CD14-positive monocyte (primary cell): Measurements from ENCODE around the gene RASSF7. TPM values are rescaled to one million over a fixed set of nuclear protein-coding genes. Genes with fewer than 3 reads are reported as not detected.

Experiments
- DNase-seq, 3 donors: peaks; one replicate each; pipeline ENCODE4 v3.0.0-alpha.2; 2011 to 2022
- H2AFZ ChIP-seq: 2 replicates; pipeline ENCODE4 v1.6.0; 2012; ENCODE audit warnings: mild to moderate bottlenecking, low read depth, low read length, inconsistent platforms; ENCODE audit not compliant: insufficient read depth, poor library complexity, severe bottlenecking
- H3K27ac ChIP-seq, 2 donors: 1 replicate in 1 of 2; 2 replicates in 1 of 2; pipeline ENCODE4 v1.5.1; 2012 to 2013; ENCODE audit warnings: low read length in 2 of 2, control low read depth in 1 of 2, inconsistent platforms in 1 of 2, low read depth in 1 of 2, mild to moderate bottlenecking in 1 of 2
- H3K27me3 ChIP-seq, 2 donors: one replicate each; pipeline versions ENCODE4 v1.6.0 to v1.6.1; 2011 to 2013; ENCODE audit warnings: low read length in 2 of 2; ENCODE audit not compliant: control insufficient read depth in 2 of 2, insufficient read depth in 2 of 2
- H3K36me3 ChIP-seq, 2 donors: replicated peaks in 1 of 2; 1 replicate in 1 of 2; 2 replicates in 1 of 2; pipeline versions ENCODE4 v1.5.1 to v1.6.1; 2012 to 2013; ENCODE audit warnings: low read length in 2 of 2, control low read depth in 1 of 2, inconsistent platforms in 1 of 2, mild to moderate bottlenecking in 1 of 2; ENCODE audit not compliant: insufficient read depth in 2 of 2, control insufficient read depth in 1 of 2
- H3K4me1 ChIP-seq, 2 donors: 1 replicate in 1 of 2; 2 replicates in 1 of 2; pipeline versions ENCODE4 v1.5.1 to v1.6.1; 2012 to 2013; ENCODE audit warnings: low read length in 2 of 2, control low read depth in 1 of 2, inconsistent platforms in 1 of 2, mild to moderate bottlenecking in 1 of 2, moderate library complexity in 1 of 2; ENCODE audit not compliant: insufficient read depth in 2 of 2, control insufficient read depth in 1 of 2
- H3K4me2 ChIP-seq: replicated peaks from 2 replicates; pipeline ENCODE3; 2012; ENCODE audit warnings: low read length, moderate library complexity, mild to moderate bottlenecking; ENCODE audit not compliant: poor library complexity, severe bottlenecking; ENCODE audit errors: extremely low read depth
- H3K4me3 ChIP-seq, 3 experiments: fragments of 200-600 bp in 1 of 3; sonication (generic) in 1 of 3; replicated peaks in 1 of 3; 1 replicate in 2 of 3; 2 replicates in 1 of 3; pipeline ENCODE4 v1.5.1; 2011 to 2013; ENCODE audit warnings: low read length in 3 of 3, mild to moderate bottlenecking in 3 of 3, control low read depth in 2 of 3, low read depth in 2 of 3, inconsistent platforms in 1 of 3, moderate library complexity in 1 of 3
- H3K79me2 ChIP-seq: 2 replicates; pipeline ENCODE4 v1.6.0; 2012; ENCODE audit warnings: mild to moderate bottlenecking, control low read depth, inconsistent platforms, low read length, moderate library complexity; ENCODE audit not compliant: insufficient read depth
- H3K9ac ChIP-seq: 2 replicates; pipeline ENCODE4 v1.6.0; 2017; ENCODE audit warnings: low read length, mild to moderate bottlenecking; ENCODE audit not compliant: insufficient read depth, poor library complexity, severe bottlenecking
- H3K9me3 ChIP-seq, 2 donors: replicated peaks in 1 of 2; 1 replicate in 1 of 2; 2 replicates in 1 of 2; pipeline versions ENCODE4 v1.5.1 to v1.6.1; 2012 to 2013; ENCODE audit warnings: low read length in 2 of 2, control low read depth in 1 of 2; ENCODE audit not compliant: control insufficient read depth in 1 of 2, insufficient read depth in 1 of 2
- H4K20me1 ChIP-seq: 2 replicates; pipeline ENCODE4 v1.6.0; 2012; ENCODE audit warnings: mild to moderate bottlenecking, low read length, control low read depth, moderate library complexity; ENCODE audit not compliant: insufficient read depth
- H3K27ac Mint-ChIP-seq, 7 donors: one replicate each; pipeline ENCODE4 v1.8.0; 2020; ENCODE audit warnings: mild to moderate bottlenecking in 7 of 7, mixed read lengths in 7 of 7, moderate library complexity in 6 of 7, inconsistent platforms in 2 of 7
- H3K27me3 Mint-ChIP-seq, 3 donors: one replicate each; pipeline ENCODE4 v1.8.0; 2021 to 2022; ENCODE audit warnings: low read depth in 3 of 3, mild to moderate bottlenecking in 3 of 3, mixed read lengths in 3 of 3, moderate library complexity in 3 of 3, inconsistent platforms in 1 of 3
- H3K36me3 Mint-ChIP-seq, 2 donors: one replicate each; pipeline ENCODE4 v1.8.0; 2020; ENCODE audit warnings: mixed read lengths in 2 of 2, inconsistent platforms in 1 of 2, mild to moderate bottlenecking in 1 of 2
- H3K4me1 Mint-ChIP-seq: one replicate; pipeline ENCODE4 v1.8.0; 2020; ENCODE audit warnings: mild to moderate bottlenecking, mixed read lengths
- H3K4me3 Mint-ChIP-seq, 2 donors: one replicate each; pipeline ENCODE4 v1.8.0; 2020; ENCODE audit warnings: mild to moderate bottlenecking in 2 of 2, mixed read lengths in 2 of 2, moderate library complexity in 1 of 2
- H3K9me3 Mint-ChIP-seq, 7 donors: one replicate each; pipeline ENCODE4 v1.8.0; 2020 to 2022; ENCODE audit warnings: mixed read lengths in 7 of 7, mild to moderate bottlenecking in 6 of 7, moderate library complexity in 6 of 7, inconsistent platforms in 2 of 7
- WGBS: methylation state at CpG from one replicate; pipeline ENCODE4 v1.1.5; 2013; ENCODE audit warnings: missing lambda C conversion rate; ENCODE audit not compliant: insufficient coverage; 5-methylcytosine and 5-hydroxymethylcytosine counted together
- intact Hi-C, 2 donors: fragments of 100-400 bp; cut with micrococcal nuclease; formaldehyde crosslinking; loops; one replicate each; pipeline versions ENCODE4 v1.15.0 to v1.15.1; 2023
- polyA plus RNA-seq, 3 donors: library from polyadenylated mRNA; depleted of rRNA in 1 of 3; unstranded in 2 of 3; stranded (reverse) in 1 of 3; fragments of 300-500 nt in 2 of 3; fragments of >200 nt in 1 of 3; fragmentation: Illumina TruSeq in 2 of 3; gene quantifications; 1 replicate in 2 of 3; 2 replicates in 1 of 3; pipeline ENCODE4 v1.2.3, GENCODE V29; 2012 to 2021
- TF ChIP-seq, protein P1 (sequence below): fragments of 200-600 bp; IDR thresholded peaks from one replicate; pipeline ENCODE4 v1.8.0; 2022; ENCODE audit warnings: antibody characterized with exemption, mild to moderate bottlenecking

The RASSF7 gene
- polyA plus RNA-seq, 3 donors: 10.0 to 26.5 (median 12.4) TPM

DNA sequence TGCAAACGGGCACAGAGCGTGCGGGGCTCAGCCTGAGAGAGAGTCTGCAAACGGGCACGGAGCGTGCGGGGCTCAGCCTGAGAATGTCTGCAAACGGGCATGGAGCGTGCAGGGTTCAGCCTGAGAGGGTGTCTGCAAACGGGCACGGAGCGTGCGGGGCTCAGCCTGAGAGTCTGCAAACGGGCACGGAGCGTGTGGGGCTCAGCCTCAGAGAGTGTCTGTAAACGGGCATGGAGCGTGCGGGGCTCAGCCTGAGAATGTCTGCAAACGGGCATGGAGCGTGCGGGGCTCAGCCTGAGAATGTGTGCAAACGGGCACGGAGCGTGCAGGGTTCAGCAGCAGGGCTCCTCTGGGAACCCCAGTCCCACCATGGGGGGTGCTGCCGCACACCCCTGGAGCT lies 29.0 kb downstream of the RASSF7 start:
- H3K4me3 Mint-ChIP-seq: no peak overlapping the region
- Histone ChIP-seq H3K27ac (peak overlapping the region in 1 of 2 donors; percentile 82), H3K9ac (no peak overlapping the region), H3K79me2 (peaks cover 27% of the 10 kb centered on the region), H3K4me2 (no peak overlapping the region), H3K36me3 (peaks cover 61 to 86% of the 10 kb centered on the region in 2 donors), H3K9me3 (no peaks in the 10 kb centered on the region), H4K20me1 (peaks cover 64% of the 10 kb centered on the region), H2AFZ (no peak overlapping the region), H3K27me3 (no peaks in the 10 kb centered on the region), H3K4me3 (no peak overlapping the region), H3K4me1 (peaks cover 23 to 24% of the 10 kb centered on the region in 2 donors)
- no peaks in the 10 kb centered on the region for H3K9me3 Mint-ChIP-seq
- peaks cover 0 to 2% (median 0%) of the 10 kb centered on the region in 3 donors for H3K27me3 Mint-ChIP-seq
- 95% methylated on average over 26 of the region's 26 CpGs for WGBS
- H3K4me1 Mint-ChIP-seq: peaks cover 25% of the 10 kb centered on the region
- TF ChIP-seq, protein P1, sequence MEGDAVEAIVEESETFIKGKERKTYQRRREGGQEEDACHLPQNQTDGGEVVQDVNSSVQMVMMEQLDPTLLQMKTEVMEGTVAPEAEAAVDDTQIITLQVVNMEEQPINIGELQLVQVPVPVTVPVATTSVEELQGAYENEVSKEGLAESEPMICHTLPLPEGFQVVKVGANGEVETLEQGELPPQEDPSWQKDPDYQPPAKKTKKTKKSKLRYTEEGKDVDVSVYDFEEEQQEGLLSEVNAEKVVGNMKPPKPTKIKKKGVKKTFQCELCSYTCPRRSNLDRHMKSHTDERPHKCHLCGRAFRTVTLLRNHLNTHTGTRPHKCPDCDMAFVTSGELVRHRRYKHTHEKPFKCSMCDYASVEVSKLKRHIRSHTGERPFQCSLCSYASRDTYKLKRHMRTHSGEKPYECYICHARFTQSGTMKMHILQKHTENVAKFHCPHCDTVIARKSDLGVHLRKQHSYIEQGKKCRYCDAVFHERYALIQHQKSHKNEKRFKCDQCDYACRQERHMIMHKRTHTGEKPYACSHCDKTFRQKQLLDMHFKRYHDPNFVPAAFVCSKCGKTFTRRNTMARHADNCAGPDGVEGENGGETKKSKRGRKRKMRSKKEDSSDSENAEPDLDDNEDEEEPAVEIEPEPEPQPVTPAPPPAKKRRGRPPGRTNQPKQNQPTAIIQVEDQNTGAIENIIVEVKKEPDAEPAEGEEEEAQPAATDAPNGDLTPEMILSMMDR: no peak
- H3K27ac Mint-ChIP-seq: peak overlapping the region in 1 of 7 donors; percentile 97
- DNase-seq: no peak
- intact Hi-C loops: no loop called here
- H3K36me3 Mint-ChIP-seq: peaks cover 74 to 85% of the 10 kb centered on the region in 2 donors

DNA sequence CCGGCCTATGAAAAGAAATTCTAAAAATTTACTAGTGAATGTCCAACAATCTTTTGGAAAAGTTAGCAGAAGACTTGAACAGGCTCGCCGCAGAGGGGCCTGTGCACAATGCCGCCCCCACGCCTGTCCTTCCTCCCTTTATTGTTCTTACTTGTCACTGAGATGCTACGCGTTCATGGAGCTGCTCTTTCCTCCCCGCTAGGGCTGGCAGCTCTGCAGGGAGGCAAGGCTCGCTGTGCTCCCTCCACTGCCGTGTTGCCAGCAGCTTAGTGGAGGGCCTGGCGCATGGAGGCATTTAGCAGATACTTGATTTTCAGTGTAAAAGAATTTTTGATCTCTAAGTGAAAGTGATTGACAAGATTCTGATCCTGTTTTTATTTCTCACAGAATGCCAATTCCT lies 30.2 kb downstream of the RASSF7 start:
- H3K4me2 ChIP-seq: no peak overlapping the region
- H4K20me1 ChIP-seq: peaks cover 67% of the 10 kb centered on the region
- no peaks in the 10 kb centered on the region for H3K9me3 Mint-ChIP-seq
- peaks cover 71 to 91% of the 10 kb centered on the region in 2 donors for H3K36me3 ChIP-seq
- TF ChIP-seq, protein P1: no peak
- peaks cover 0 to 2% (median 0%) of the 10 kb centered on the region in 3 donors for H3K27me3 Mint-ChIP-seq
- intact Hi-C loops: no loop called here
- H3K4me3 ChIP-seq: no peak overlapping the region
- no peak overlapping the region for H3K4me3 Mint-ChIP-seq
- H3K4me1 Mint-ChIP-seq: peaks cover 25% of the 10 kb centered on the region
- no peak overlapping the region for H3K27ac ChIP-seq
- no peaks in the 10 kb centered on the region for H3K9me3 ChIP-seq
- DNase-seq: no peak
- no peaks in the 10 kb centered on the region for H3K27me3 ChIP-seq
- H3K79me2 ChIP-seq: peaks cover 25% of the 10 kb centered on the region
- H3K36me3 Mint-ChIP-seq: peaks cover 82 to 94% of the 10 kb centered on the region in 2 donors
- no peak overlapping the region for H2AFZ ChIP-seq
- WGBS: 88% methylated on average over 7 of the region's 11 CpGs
- H3K4me1 ChIP-seq: peaks cover 23 to 24% of the 10 kb centered on the region in 2 donors
- peak overlapping the region in 1 of 7 donors; percentile 8 for H3K27ac Mint-ChIP-seq
- H3K9ac ChIP-seq: no peak overlapping the region
